DMS53 treated with DMSO at 0.1 percent for 48 hours (cell line): Measurements from ENCODE around the gene HEPHL1.
"Not testable (repeated sequence)": the region's sequence is repeated elsewhere in the genome, so short reads cannot be mapped to it uniquely, and the experiment has no call there.

Experiments
- DNase-seq: peaks from one replicate; lab custom pipeline; 2025; ENCODE audit not compliant: unreplicated experiment; lab: John Stamatoyannopoulos, UW

The HEPHL1 gene

DNA sequence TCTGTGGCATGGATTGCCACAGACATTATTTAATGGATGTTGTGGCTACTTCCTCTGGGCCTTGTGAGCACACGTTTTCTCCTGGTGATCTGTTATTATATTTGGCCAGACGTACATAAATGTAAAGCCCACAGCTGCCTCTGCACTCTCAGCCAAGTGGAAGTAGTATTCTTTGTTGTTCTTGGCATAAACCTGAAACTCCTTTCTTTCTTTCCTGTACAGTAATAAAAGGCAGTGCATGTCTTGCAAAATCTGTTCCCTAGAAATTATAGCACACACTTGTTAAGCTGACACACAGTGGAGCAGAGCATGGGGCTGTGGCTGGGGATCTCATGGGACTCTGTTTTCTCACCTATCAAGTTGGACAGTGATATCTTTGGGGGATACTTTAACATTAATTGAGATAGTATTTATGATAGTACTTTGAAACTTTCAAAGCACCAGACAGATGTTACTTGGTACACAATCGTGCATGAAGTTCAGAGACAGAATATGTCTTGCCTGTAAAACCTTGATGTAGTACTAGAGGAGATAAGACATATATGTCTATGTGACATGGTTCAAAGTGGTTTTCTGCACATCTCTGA is 128.4 kb downstream of the HEPHL1 start:
- DNase-seq = no peak

DNA sequence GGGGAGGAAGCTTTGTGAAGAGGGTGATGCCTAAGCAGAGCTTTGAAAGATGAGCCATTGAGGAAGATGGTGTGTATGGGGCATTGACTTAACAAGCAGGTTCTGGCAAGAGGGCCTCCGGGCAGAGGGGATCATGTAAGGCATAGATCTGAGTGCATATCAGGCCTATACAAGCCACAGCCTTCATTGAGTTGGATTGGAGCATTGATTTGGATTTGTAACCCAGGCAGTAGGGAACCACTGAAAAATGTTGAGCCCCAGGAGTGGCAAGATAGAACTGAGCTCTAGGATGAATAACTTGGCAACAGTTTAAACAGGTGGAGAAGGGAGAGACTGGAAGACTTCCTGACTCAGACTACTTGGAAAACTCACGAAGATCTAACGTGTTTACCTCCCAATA is 128.9 kb downstream of the HEPHL1 start:
- no peak for DNase-seq

DNA sequence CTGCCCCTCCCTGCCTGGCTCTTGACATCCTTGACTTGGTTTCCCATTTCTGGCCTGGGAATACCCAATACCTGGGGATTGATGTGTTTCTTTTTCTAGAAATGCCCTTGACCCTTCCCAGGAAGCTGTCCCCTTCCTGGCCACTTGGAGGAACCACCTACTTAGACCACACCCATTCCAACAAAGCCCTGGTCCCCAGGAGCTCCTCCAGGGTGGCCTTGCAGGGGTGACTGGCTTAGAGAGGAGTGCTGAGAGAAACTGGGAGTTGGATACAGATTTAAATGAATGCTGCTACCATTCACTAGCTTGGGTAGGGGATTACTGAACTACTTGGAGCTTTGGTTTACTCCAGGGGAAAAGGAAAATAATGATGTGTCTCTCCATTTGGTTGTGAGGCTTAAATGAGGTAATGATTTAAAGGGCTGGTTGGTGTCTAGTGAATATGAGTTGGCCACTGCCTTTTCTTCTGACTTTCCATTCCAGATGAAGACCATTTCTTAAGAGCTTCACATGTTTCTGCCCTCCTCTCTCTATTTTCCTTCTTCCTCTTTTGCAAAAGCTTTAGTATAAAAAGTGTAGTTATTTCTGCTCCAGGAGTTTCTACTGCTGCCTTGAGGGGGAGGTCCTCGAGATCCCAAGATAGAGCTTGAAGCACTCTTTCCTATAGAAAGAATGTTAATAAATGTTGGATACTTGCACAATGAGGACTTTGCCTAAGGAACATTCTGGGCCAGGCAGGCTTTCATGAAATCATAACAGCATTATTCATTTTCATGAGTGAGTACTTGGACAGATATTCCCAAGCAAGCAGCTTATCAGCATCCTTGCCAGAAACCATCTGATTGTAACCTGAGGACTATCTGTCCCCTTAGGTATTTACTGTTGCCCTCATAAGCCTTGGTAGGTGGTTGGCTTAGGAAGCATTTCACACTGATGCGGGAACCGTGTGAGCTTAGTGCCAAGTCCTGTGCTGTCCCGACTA is 129.8 kb downstream of the HEPHL1 start:
- no peak for DNase-seq

DNA sequence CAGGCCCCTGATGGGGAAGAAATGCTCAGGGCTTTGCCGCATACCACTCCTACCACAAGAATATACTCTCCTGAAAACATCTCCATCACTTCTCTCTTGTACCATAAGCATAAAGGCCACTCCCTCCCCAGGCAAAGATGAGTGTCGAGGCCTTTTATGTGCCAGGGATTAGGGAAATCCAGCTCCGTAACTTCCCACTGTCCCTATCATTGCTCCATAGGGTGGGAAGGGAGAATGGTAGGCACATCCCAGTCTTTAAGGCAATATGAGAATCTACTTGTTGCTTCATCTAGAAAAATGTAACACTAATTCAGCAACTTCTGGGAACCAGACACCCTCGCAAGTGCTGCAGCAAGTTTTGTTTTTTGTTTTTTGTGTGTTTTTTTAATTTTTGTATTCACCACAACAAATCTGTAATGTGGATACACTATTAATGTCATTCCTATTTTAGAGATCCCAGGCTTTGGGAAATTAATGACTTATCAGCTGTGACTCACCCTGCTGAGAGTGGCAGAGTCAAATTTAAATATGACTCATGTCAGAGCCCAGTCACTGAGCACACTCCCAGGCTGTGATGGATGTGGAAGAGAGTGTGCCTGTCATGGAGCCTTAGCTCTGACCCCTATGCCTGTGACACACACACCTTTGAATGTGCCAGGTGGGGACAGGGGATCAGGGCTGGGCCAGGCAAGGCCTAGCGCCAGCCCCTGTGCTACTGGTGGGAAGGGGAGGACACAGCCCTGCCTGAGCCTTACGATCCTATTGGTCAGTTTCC is 130.9 kb downstream of the HEPHL1 start:
- DNase-seq = peak; percentile 71

DNA sequence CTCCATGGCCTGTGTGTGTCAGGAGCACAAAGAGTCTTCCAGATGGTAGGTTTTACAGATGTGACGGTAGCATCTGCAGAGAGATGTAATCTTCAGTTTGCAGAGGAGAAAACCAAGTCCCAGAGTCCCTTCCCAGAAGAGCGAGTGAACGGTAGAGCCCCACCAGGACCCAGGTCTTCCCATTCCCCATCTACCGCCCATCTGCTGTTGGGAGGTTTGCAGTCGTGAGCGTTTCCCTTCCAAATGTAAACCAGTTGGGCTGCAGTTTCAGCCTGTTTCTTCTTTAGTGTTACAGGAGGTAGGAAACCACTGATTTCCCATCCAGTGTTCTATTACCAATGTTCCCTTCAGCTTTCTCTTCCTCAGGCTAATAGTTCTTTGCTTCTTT is 131.5 kb downstream of the HEPHL1 start:
- no peak for DNase-seq

DNA sequence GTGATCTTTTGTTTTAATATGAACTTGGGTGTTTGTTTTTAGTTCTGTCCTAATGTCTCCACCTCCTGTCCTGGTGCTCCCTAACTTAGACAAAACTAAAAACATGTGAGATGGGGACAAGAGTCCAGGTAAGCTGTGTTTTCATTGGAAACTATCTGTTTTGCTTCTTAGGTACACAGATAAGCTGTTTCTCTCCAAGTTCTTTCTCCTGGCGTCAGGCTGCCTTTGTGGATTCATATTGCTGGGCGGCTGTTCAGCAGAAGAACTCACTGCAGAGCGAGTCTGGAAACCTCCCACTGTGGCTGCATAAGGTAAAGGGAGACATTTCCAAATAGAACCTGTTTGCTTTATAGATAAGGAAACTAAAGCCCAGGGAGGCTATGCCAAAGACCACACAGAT is 132.2 kb downstream of the HEPHL1 start:
- DNase-seq = no peak

DNA sequence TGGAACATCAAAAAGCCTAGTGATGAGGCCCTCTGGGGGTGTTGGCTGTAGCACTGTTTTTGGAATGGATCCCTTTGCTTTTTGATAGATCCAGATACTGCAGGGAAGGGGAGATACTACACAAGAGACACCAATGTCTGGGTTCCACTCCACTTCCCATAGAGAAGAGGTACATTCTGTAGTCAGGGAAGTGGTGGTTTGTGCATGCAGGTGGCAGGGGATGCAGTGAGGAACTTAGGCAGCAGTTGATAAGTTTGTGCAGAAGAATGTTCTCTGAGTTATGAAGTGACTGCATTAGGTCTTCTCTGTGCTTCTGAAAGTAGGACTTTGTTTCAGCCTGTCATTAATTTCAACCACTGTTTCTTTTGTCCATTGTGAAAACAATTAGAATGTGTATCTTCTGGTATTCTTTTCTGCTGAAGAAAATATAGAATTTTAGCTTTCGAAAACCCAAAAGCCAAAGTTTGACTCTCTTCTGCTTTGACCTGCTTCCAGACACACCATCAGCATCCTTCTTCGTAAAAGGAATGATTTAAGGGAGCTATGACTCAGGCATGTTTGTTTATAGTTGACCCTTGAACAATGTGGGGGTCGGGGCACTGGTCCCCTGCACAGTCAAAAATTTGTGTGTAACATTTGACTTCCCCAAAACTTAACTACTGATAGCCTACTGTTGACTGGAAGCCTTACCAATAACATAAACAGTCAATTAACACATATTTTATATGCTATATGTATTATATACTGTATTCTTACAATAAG is 133.1 kb downstream of the HEPHL1 start:
- no peak for DNase-seq

DNA sequence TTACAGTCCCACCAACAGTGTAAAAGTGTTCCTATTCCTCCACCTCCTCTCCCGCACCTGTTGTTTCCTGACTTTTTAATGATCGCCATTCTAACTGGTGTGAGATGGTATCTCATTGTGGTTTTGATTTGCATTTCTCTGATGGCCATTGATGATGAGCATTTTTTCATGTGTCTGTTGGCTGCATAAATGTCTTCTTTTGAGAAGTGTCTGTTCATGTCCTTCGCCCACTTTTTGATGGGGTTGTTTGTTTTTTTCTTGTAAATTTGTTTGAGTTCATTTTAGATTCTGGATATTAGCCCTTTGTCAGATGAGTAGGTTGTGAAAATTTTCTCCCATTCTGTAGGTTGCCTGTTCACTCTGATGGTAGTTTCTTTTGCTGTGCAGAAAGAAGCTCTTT is 136.2 kb downstream of the HEPHL1 start:
- not testable (repeated sequence) for DNase-seq
